Measurements from ENCODE around the gene GXYLT2.
"Not testable (repeated sequence)": the region's sequence is repeated elsewhere in the genome, so short reads cannot be mapped to it uniquely, and the experiment has no call there.

The GXYLT2 gene

DNA sequence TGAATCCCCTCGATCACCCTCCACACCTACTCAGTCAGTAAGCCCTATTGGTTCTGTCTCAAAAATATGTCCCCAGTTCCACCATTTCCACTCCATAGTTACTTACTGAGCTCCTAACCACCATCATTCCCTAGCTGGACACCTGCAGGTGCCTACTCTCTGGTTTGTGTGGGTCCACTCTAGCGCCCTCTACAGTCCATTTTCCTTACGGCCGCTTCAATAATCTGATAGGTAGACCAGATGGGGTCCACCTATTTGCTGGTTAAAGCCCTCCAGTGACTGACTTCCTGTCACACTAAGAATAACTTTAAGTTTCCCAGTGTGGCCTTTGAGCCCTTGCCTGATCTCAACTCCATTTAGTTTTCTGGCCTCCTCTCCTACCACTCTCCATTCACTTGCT, 5.0 kb downstream of the GXYLT2 start:
- no peak for DNase-seq

DNA sequence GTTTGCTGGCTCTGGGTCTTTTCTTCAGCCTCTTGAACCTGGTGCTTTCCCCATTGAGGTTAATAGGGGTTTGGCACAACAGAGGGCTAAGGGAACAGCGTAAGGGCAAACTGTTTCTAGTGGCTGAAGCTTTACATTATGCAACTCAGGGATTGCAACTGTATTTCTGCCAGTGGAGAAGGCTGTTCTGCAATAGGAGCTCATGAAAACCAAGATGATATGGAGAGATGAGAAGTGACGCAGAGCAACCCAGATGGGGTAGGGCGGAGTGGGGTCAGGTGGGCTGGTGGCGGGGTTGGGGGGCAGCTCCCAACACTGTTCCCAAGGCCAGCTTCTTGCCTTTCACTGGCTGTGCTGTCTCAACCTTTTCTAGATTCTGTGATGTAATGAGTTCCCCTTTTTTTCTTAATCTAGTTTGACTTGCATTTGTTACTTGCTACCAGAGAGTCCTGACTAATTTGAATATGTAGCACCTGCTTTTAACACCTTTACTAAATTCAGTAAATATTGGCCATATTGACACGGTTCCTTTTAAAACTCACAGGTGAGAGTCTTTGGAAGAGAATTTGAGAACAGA, 7.2 kb downstream of the GXYLT2 start:
- DNase-seq, result no peak

DNA sequence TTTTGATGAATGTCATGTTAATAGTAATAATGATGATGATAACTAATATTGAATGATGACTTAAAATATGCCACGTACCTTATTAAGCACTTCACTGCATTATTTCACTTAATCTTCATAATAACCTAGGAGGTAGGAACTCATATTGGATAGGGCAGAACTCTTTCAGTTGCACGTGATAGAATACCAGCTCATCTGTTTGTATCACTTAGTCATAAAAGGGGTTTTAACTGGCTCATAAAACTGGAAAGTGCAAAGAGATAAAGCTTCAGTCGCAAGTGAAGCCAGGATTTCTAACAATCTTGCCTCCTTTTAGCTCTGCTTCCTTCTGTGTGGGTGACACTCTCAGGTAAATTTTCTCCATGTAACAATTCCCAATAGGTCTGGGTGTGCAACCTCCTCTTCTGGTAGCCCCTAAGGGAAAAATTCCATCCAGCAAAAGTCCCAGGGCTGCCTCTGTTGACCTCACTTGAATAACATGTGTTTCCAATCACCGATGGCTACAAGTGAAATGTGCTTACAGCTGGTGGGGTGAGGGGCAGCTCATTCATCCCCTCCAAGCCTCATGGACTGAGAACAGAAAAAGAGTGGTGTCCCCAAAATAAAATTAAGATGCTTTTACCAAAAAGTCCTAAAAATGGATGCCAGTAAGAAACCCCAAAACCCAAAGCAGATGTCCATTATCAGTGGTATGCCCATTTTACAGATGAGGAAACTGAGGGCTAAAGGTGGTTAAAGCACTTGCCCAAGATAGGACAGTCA, 9.3 kb downstream of the GXYLT2 start:
- no peak for DNase-seq

DNA sequence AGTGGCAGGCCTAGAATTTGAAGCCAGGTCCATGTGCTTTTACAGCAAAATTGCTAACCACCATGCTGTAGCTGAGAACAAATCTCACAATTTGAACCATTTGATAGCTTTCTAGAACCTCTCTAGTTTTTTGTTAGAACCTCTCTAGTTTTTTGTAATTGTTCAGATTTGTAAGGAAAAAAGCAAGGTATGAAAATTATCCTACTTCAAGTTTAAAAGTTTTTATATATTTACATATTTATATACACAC, 9.8 kb downstream of the GXYLT2 start:
- DNase-seq, result no peak

DNA sequence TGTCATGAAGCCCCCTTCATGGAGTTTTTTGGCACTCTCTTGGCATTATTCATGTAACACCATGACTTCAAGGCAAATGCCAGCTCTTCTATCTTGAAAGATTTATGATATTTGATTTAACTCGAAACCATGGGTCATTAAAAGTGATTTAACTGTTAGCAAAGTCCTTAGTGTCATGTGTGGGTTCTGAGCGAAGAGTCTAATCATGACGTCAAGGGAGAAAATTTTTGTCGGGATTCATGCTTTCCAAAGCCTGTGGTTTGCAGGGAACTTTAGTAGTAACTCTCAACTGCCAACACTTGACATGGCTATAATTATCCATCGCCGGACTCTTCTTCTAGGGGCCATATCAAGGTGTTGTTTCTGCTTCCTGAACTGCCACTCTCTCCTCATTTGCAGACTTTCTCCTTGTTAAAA, 11.5 kb downstream of the GXYLT2 start:
- DNase-seq, result no peak

DNA sequence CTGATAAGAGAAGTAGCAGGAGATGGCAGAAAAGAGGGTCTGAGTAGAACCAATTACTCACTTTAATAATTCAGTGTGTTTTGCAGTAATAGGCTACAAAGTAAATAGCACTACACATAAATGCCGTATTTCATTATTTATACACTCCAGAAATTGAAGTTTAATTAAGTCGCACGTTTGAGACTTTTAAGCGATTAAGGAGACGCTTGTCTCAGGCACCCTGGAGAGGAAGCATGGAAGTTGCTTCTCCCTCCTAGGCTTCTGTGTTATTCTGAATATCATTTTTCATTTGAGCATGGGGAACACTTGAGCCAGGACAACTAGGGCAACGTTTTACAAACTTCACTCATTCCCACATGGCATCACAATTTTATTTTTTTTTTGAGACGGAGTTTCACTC, 12.2 kb downstream of the GXYLT2 start:
- DNase-seq, result no peak

DNA sequence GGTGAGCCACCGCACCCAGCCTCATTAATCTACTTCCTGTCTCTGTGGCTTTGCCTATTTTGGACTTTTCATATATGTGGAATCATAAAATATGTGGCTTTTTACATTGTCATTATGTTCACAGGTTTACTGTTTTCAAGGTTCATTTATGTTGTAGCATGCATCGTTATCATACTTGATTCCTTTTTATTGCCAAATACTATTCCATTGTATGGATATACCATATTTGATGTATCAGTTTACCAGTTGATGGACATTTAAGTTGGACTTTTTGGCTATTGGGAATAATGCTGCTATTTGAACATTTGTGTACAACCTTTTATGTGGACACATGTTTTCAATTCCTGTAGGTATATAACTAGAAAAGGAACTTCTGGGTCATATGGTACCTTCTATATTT, 14.0 kb downstream of the GXYLT2 start:
- DNase-seq, result no peak

DNA sequence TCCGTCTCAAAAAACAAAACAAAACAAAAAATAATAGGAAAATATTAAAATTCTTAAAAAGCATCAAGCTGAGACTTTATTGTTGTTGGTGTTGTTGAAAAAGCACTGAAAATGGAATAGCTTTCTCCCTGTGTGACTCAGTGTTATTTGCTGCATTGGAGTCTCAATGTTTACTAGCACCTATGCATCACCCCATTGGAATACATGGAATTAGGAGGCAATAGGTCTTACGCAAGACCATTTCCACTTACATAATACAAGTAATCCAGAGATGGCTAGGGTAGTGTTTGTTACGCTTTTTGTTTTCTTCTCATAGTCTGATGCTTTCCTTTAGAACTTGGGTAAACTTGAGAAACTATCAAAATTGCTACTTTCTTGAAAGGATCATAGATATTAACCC, 15.2 kb downstream of the GXYLT2 start:
- no peak for DNase-seq

DNA sequence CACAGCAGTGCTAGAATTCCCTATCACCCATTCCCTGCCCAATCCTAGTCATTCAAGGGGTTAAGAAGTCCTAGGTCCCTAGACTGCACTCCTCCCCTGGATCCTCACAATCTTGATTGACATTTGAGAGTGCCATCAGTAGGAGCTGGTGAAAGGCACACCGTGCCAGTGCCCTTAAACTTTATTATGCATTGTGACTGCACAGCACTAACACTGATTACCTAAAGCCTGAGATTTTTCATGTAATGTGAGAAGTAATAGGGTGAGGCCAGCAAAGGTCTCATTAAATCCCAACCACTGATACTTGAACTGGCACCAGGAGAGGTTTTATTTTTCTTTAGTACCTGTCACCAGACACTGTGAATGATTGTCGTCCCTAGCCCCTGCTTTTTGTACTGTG, 16.3 kb downstream of the GXYLT2 start:
- DNase-seq, result no peak

DNA sequence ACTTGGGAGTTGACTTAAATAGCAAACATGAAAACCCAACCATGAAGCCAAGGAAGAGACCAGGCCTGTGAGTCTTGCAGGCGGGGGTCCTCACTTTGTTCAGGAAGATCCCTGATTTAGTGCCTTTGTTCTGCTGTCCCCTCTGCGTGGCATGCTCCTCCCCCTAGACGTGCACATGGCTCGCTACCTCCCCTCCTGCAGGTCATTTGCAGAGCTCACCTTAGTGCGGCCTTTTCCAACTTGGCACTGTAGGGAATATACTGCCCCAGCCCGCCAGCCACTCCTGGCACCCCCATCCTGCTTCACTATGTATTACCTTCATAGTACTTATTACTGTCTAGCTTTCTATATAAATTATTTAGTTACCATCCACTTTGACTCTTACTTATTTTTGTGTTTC, 18.3 kb downstream of the GXYLT2 start:
- no peak for DNase-seq

DNA sequence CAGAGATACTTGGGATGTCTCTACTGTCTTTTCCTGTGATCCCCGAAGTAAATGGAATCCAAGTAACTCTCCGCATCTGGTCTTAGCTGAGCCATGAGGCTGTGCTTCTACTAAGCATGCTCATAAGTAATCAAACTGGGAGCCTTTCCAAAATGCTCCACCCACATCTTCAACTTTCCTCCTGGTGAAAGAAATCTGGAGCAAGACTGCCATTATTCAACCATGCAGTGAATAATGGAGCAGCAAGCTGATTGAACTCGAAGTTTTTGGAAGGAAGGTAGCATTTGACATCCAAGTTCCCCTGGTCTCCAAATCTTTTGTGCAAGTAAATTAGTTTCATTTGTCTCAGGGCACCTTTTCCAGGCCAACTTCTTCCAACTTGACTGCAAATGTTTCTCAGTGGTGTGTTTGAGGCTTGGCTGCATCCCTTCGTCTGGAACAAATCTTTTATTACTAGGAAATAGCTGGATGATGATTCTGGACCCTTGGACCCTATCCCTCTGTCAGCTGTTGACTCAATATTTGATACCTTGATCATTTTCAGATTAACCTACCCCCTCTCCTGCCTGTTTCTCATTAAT, 19.4 kb downstream of the GXYLT2 start:
- DNase-seq, result no peak

DNA sequence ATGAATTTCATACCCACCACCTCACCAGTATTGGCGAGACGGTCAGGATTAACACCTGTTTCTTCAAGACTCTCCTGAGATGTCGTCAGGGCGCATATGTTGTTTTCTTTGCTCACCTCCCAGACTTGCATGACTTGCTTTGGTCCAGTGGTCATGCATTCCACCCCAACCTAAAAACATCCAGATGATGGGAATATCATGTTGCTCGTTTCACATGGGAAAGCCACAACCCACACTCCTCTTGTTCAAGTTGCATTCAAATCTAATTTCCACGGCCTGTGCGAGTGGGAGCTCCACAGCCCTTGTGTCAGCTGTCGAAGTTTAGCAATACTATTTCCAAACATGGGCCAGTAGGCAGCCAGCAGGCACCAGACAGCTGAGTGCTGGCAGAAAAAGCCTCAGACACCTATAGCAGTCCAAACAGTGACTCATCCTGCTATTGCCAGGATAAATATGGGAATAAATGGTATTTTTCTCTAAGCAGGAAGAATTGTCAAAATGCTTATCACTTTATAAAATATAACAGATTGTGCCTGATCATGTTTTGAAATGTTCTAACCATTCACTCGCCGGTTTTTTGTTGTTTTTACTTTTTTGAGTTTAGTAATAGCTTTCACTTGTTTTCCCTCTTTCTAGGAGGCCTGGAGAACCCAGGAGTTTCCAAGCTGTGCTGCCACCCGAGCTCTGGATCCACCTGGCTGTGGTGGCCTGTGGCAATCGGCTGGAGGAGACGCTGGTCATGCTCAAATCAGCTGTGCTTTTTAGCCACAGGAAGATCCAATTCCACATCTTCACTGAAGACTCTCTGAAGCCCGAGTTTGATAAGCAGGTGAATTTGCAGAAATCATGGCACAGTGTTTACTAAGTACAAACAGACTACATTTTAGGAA, 20.1 kb downstream of the GXYLT2 start:
- no peak for DNase-seq

DNA sequence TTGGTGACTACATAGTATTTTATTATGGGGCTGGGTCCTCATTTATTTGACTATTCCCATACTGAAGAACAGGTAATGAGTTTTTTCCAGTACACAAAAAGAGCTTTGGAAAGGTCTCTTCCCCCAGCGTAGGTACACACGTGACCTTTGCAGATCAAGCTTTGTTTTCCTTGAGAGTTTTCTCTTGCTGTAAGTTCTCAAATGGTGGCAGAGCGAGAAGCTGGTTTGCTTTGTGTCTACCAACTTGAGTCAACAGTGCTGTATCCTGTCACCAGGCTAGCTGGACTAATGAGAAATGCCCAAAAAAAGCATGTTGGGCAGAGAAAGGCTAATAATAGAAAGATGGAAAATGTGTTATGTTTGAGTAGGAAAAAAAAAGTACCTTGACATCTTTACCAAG, 21.7 kb downstream of the GXYLT2 start:
- DNase-seq, result no peak

DNA sequence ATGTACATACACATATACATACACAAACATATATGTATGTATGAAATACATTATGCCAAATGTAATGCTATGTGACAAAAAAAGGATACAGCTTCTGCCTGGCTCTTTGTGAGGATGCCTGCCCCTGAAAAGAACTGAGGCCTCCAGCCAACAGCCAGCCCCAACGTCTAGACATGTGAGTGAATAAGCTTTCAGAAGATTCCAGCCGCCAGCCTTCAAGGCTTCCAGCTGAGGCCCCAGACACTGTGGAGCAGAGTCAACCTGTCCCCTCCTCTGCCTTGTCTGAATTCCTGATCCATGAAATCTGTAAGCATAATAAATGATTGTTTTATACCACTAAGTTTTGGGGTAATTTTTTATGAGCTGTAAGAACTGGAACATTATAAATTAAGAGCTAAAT, 24.7 kb downstream of the GXYLT2 start:
- DNase-seq, result no peak

DNA sequence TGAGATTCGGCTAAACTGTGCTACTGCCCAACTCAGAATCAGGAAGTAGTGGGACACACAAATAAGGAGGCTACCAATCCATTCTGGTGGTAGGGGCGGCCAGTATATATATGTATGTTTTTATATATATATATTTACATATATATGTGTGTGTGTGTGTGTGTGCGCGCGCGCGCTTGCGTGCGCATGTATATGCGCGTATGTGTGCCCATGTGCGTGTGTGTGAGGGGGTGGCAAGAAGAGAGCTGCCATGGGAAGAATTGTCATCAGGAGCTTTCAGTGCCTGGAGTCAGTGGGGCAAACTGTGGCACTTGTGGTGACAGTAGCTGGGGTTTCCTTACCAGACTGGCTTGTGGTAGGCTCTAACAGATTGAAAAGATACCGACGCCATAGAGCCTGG, 26.5 kb downstream of the GXYLT2 start:
- no peak for DNase-seq

DNA sequence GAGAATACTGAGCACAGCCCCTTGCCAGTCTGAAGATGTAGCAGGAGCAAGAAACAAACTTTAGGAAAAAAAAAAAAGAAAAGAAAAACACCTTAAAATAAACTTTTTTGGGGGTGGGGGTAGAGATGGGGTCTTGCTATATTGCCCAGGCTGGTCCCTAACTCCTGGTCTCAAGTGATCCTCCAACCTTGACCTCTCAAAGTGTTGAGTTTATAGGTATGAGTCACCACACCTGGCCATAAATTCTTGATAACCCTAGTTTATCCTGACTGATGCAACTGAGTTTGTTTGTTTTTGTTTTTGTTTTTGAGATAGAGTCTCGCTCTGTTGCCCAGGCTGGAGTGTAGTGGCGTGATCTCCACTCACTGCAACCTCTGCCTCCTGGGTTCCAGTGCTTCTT, 28.4 kb downstream of the GXYLT2 start:
- no peak for DNase-seq

DNA sequence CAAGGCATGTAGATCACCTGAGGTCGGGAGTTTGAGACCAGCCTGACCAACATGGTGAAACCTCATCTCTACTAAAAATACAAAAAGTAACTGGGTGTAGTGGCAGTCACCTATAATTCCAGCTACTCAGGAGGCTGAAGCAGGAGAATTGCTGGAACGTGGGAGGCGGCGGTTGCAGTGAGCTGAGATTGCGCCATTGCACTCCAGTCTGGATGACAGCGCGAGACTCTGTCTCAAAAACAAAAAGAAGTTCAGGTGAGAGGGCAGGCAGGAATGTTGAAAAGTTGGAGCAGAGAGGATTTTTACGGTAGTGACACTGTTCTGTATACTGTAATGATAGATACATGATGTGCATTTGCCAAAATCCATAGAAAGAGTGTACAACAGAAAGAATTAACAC, 31.7 kb downstream of the GXYLT2 start:
- no peak for DNase-seq

DNA sequence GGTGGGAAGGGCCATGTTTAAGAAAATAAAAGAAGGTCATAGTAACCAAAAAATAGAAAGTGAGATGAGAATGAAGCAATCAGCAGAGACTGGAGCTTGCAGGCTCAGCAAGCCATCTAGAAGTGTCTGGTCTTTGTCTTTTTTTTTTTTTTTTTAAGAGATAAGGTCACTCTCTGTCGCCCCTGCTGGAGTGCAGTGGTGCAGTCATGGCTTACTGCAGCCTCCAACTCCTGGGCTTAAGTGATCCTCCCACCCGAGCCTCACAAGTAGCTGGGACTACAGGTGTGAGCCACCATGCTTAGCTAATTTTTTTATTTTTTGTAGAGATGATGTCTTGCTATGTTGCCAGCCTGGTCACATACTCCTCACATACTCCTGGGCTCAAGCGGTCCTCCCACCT, 36.2 kb downstream of the GXYLT2 start:
- no peak for DNase-seq

DNA sequence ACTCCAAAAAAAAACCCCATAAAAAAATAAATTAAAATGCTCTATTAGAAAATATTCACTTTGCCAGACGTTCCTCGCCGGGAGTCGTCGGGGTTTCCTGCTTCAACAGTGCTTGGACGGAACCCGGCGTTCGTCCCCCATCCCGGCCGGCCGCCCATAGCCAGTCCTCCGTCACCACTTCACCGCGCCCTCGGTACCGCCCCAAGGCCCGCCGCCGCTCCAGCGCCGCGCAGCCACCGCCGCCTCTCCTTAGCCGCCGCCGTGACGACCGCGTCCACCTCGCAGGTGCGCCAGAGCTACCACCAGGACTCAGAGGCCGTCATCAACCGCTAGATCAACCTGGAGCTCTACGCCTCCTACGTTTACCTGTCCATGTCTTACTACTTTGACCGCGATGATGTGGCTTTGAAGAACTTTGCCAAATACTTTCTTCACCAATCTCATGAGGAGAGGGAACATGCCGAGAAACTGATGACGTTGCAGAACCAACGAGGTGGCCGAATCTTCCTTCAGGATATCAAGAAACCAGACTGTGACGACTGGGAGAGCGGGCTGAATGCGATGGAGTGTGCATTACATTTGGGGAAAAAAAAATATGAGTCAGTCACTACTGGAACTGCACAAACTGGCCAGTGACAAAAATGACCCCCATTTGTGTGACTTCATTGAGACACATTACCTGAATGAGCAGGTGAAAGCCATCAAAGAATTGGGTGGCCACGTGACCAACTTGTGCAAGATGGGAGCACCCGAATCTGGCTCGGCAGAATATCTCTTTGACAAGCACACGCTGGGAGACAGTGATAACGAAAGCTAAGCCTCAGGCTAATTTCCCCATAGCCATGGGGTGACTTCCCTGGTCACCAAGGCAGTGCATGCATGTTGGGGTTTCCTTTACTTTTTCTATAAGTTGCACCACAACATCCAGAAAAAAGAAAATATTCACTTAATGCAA, 41.2 kb downstream of the GXYLT2 start:
- DNase-seq, result not testable (repeated sequence)

DNA sequence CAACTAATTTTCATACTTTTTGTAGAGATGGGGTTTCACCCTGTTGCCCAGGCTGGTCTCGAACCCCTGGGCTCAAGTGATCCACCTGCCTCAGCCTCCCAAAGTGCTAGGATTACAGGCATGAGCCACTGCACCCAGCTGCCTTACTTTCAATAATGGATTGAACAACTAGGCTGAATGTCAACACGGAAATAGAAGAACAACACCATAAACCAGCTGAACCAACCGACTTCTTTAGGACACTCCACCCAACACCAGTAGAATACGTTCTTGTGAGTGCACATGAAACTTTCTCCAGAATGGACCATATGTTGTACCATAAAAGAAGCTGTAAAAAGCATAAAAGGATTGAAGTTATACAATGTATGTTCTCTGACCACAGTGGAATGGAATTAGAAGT, 42.9 kb downstream of the GXYLT2 start:
- DNase-seq, result no peak

DNA sequence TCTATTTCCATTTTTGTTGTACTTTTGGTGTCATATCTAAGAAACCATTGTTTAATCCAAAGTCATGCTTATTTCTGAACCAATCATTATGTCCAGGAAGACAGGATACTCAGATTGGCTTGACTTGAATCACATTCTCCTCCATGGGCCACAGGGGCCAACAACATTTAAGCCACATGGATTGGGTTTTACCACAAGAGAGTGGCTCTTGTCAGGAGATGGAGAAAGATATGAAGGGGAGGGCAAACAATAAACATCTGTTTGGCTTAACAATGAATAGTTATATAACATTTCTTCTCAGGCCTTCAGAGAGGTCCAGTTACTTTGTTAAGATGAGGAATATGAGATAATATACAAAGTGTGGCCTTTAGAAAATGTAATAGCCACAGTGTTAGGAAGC, 44.6 kb downstream of the GXYLT2 start:
- DNase-seq, result no peak

DNA sequence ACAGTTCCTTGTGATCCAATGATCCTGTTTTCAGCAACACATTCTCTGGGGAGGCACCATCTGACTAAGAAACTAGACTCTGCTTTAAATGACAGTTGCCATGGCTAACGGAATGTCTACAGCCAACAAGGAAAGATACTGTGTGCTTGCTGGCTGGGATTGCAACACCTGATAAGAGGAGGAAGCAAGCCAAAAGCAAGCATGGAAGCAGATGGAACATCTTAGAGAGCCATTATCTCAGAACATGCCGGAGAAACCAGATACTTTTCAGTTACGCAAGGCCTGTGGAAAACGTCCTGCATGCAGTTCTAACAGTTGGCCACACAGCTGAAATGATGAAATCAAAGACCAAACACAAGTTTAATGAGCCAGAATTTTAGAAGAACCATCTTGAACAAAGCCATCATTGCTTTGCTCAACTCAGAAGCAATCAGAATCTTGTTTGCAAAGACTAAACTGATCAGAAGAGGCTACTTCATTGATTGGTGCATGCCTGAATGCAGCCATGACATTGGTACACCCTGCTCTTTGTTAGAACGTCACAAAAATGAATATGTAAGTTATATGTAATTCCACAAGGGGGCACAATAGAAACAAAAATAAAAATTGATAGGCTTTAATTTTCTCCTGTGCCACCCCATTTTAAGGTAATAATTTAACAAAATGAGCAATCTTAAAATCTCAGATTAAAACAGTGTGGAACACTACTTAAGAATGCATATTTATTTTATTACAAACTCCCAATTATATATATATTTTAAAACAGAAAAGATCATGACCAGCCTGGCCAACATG, 50.8 kb downstream of the GXYLT2 start:
- peak; percentile 12 for DNase-seq

All from NCI-H1105 (cell line).